Iris pigment epithelial cell (primary cell): ENCODE data around the gene SCD.
A peak's percentile ranks its signal among the peaks of the same experiment; 100 is the strongest.
"Not testable (repeated sequence)": the region's sequence is repeated elsewhere in the genome, so short reads cannot be mapped to it uniquely, and the experiment has no call there.

Source experiments
- DNase-seq: peaks from one replicate; pipeline ENCODE4 v3.0.0-alpha.2; 2011; ENCODE audit warnings: low read depth

Gene SCD

GRCh38 chr10:100346765-100347567 is at the start of gene SCD:
Gene SCD, plus strand, starts transcription at chr10:100347233. Its CDS starts 272 bp downstream, at chr10:100347505.
- DNase-seq = peak; percentile 92

DNA sequence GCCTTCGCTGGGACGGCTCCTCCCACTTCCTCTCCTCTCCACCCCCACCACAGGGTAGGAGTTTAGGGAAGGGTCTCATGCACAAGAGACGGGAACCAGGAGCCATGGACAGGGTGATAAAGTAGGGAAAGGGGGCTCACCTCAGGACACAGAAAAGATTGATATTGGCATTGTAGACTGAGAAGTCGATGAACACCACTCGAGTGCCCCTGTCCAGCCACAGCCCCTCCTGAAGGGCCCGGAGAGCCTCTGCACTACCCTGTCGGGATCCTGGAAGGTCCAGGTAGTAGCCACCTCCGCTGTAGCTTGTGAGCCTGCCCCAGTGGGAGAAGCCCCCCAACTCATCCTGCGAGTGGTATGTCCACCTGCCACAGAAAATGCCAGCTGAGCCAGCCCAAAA is 49.8 kb upstream of the SCD start:
- DNase-seq = no peak

DNA sequence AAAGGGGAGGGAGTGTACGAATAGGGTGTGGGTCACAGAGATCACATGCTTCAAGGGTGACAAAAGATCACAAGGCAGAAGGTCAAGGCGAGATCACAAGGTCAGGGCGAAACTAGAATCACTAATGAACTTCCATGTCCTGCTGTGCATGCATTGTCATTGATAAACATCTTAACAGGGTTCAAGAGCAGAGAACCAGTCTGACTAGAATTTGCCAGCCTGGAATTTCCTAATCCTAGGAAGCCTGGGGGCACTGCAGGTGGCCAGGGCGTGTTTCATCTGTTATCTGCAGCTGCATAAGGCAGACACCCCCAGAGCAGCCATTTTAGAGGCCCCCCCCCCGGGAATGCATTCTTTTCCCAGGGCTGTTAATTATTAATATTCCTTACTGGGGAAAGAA is 45.9 kb upstream of the SCD start:
- not testable (repeated sequence) for DNase-seq

- peak; percentile 42 for DNase-seq
Measured at GRCh38 chr10:100303724-100304319, 43.2 kb upstream of the SCD start.

DNA sequence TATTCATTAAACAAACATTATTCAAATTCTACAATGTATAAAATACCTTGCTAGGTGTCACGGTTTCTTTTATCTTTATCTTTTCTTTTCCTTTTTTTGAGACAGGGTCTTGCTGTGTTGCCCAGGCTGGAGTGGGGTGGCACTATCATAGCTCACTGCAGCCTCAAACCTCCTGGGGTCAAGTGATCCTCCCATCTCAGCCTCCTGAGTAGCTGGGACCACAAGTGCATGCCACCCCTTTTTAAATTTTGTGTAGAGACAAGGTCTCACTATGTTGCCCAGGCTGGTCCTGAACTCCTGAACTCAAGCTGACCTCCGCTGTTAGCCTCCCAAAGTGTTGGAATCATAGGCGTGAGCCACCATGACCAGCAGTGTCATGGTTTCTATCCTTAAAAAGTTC is 42.6 kb upstream of the SCD start:
- no peak for DNase-seq

DNA sequence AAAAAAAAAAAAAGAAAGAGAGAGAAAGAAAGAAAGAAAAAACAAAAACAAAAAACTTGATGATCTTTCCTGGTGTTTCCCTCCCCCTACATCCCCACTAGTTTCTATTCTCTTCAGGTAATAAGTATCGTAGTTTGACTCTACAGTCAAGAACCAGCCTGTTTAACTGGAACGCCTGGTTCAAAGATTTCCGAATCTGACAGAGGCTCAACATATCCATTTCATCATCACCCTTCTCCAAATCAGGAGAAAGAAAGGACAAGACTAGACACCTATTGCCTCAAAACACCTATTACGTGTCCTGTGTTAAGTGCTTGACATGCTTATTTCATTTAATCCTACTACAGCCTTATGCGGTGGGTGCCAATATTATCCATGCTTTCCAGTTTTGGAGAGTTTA is 40.2 kb upstream of the SCD start:
- DNase-seq = no peak

- peak; percentile 60 for DNase-seq
Measured at GRCh38 chr10:100307684-100308083, 39.3 kb upstream of the SCD start.

DNA sequence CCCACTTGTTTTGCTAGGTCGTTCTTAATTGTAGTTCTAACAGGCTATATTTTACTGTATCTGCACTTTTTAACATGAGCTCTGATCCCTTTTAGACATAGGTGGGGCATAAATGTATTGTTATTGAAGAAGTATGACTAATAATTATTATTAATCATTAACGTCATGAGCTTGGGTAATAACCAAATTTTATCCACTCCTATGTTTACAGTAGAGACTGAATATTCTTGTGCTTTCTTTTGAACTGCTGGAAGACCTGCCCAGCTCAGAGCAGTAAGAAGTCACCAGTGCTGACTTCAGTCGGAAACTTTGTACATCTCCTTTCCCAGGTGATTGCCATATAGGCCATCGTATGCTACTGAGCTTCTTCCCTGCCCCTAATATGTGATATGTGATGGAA is 35.7 kb upstream of the SCD start:
- no peak for DNase-seq

GRCh38 chr10:100315615-100316014 is 31.4 kb upstream of the SCD start:
- DNase-seq = no peak

GRCh38 chr10:100318207-100318606 is 28.8 kb upstream of the SCD start:
- no peak for DNase-seq

DNA sequence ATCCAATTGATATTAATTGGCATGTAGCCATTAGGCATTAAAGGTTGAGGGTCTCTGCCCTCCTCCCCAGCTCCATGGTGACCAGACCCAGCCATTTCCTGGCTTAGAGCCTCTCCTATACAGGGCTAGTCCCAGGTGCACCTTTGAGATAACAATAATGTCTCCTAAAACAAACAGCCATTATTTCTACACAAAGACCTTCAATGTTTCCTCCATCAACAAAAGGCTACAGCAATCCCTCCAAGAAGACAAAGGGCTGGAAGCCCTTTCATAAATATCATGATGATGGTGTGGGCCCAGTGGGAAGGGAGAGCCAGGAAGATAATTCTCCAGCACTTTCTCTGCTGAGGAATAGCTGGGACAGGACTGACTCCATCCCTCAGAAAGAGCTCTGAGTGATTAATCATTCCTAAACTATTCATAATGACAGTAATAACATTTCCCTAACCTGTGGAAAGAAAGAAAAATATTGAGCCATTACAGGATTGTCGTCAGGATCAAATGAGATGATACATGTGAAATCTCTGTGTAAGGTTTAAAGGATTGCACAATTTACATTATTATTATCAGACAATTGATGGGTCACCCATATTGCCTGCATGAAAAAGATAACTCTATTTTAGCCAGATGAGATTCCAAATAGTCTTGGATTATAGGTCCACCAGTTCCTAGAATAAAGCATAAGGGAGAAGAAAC is 27.2 kb upstream of the SCD start:
- DNase-seq = no peak

GRCh38 chr10:100325158-100325557 is 21.9 kb upstream of the SCD start:
- no peak for DNase-seq

DNA sequence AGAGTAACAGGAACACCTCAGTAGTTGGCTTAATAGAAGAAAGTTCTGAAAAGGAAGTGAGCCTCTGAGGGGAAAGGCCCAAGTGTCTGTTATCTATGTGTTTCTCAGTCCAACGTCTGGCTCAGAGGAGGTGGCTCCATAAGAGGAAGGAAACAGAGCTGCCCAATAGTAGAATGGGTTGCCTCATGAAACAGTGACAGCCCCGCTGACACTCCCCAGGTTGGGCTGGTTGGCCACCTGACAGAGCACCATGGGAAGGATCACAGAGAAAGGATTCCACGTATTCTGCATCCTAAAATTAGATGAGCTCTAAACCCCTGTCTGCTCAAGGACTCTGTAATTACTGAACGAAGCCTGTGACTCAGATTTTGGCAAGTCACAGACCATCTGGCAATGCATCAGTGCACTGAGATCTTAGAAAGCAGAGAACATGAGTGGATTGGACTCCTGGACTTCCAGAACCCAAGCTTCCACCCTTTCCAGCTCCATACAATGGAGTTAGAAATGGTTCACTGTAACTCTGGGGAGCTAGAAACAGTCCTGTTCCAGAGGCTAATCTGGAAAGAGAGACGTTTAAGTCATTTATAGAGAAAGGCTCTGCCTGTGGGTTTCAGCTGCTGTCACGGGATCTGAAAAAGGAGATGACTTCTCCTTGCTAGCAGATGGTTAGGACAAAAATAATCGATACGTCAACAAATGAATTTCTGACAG is 19.9 kb upstream of the SCD start:
- no peak for DNase-seq

- DNase-seq = no peak
Measured at GRCh38 chr10:100327718-100328009, 19.4 kb upstream of the SCD start.

DNA sequence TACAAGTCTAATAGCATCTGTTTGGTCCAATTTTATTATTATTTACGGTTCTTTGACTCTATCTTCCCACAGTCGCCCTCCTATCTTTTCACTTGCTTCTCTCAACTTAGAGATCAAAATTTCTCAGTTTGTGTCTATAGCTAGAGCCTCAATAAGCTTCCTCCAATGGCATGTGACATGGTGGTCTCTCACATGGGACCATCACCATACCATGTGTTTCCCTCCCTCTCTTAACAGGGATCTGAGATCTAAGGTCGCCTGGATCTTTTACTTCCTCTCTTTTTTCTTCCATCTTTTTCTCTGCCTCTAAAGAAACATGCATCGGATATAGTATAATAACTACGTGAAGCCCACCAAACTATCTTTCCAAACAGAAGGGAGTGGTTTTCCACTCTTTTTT is 18.8 kb upstream of the SCD start:
- no peak for DNase-seq

- DNase-seq = no peak
Measured at GRCh38 chr10:100330079-100330478, 17.0 kb upstream of the SCD start, which contains the start of gene PKD2L1. Gene PKD2L1, minus strand, starts transcription at chr10:100330228. Its CDS starts 125 bp downstream, at chr10:100330103.

DNA sequence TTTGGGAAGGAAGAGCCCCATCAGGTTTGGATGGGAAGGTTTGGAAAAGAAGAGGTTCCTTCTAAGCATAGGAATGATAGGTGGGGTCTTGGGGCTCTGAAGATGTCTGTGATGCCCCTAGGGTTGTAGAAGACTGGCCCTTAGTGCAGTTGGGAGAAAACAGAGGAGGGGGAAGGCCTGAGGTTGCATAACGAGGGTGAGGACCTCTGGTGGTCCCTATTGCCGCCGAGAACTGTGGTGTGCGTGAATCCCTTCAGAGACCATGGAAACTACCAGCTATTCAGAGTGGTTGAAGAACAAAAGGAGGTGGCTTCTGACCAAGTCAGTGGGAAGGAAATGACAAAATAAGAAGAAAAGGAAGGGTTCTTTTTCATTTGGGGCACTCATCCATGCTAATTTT is 13.9 kb upstream of the SCD start:
- no peak for DNase-seq

- DNase-seq = no peak
Measured at GRCh38 chr10:100333661-100334440, 13.2 kb upstream of the SCD start.

DNA sequence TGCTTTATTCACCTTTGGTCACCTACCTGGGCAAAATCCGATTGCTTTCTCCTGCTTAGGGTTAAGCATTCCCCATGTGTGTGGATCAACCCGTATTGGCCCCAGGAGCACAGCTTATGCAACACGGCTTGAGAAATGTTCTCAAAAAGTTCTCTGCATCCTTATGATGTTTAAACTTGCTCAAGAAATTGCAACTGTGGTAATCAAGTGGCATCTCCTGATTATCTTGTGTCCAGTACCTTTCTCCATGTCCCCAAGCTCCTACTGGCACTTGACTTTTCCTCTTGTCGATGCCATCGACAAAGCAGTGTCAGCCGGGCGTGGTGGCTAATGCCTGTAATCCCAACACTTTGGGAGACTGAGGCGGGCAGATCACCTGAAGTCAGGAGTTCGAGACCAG is 12.3 kb upstream of the SCD start:
- peak; percentile 10 for DNase-seq

- peak; percentile 41 for DNase-seq
Measured at GRCh38 chr10:100338434-100339036, 8.5 kb upstream of the SCD start.

- DNase-seq = no peak
Measured at GRCh38 chr10:100339236-100339635, 7.8 kb upstream of the SCD start.
